IMR-90 (cell line): ENCODE measurements around the gene SPPL2B.

Experiments
- BHLHE40 ChIP-seq: fragments of 150-350 bp; IDR thresholded peaks from 2 replicates; pipeline ENCODE4 v1.6.1; 2016; ENCODE audit warnings: mild to moderate bottlenecking, low read depth, low read length
- CEBPB ChIP-seq: IDR thresholded peaks from 2 replicates; pipeline ENCODE4 v1.6.1; 2012; ENCODE audit warnings: low read depth, low read length, improper control_type of control experiment
- CHD1 ChIP-seq: IDR thresholded peaks from 2 replicates; pipeline ENCODE4 v1.6.1; 2012; ENCODE audit warnings: low read depth, low read length, improper control_type of control experiment
- FOS ChIP-seq: fragments of 150-350 bp; IDR thresholded peaks from 2 replicates; pipeline ENCODE4 v1.6.1; 2016; ENCODE audit warnings: low read depth, low read length
- MAZ ChIP-seq: IDR thresholded peaks from 2 replicates; pipeline ENCODE4 v1.6.1; 2012; ENCODE audit warnings: low read depth, mild to moderate bottlenecking, low read length, improper control_type of control experiment, moderate library complexity, borderline replicate concordance
- POLR2A ChIP-seq: IDR thresholded peaks from 2 replicates; pipeline ENCODE4 v1.6.1; 2012; ENCODE audit warnings: mild to moderate bottlenecking, low read depth, low read length
- RAD21 ChIP-seq: IDR thresholded peaks from 2 replicates; pipeline ENCODE4 v1.6.1; 2012; ENCODE audit warnings: low read length, improper control_type of control experiment
- RCOR1 ChIP-seq: IDR thresholded peaks from 2 replicates; pipeline ENCODE4 v1.6.1; 2012; ENCODE audit warnings: mild to moderate bottlenecking, low read length, improper control_type of control experiment; ENCODE audit not compliant: insufficient replicate concordance
- RFX5 ChIP-seq: IDR thresholded peaks from 2 replicates; pipeline ENCODE4 v1.8.0; 2012; ENCODE audit warnings: low read depth, mild to moderate bottlenecking, low read length, moderate library complexity
- TF ChIP-seq, protein P1 (sequence below): conservative IDR thresholded peaks from 2 replicates; pipeline ENCODE4 v1.5.1; 2012; ENCODE audit warnings: mild to moderate bottlenecking, low read depth, low read length, improper control_type of control experiment
- TF ChIP-seq, protein P2 (sequence below): fragments of 150-350 bp; IDR thresholded peaks from 2 replicates; pipeline ENCODE4 v1.6.1; 2016; ENCODE audit warnings: low read depth, mild to moderate bottlenecking, low read length, moderate library complexity, borderline replicate concordance
- TF ChIP-seq, protein P3 (sequence below): fragments of 150-350 bp; IDR thresholded peaks from 2 replicates; pipeline ENCODE4 v1.6.1; 2017; ENCODE audit warnings: mild to moderate bottlenecking, antibody characterized with exemption, low read length, low read depth

DNA sequence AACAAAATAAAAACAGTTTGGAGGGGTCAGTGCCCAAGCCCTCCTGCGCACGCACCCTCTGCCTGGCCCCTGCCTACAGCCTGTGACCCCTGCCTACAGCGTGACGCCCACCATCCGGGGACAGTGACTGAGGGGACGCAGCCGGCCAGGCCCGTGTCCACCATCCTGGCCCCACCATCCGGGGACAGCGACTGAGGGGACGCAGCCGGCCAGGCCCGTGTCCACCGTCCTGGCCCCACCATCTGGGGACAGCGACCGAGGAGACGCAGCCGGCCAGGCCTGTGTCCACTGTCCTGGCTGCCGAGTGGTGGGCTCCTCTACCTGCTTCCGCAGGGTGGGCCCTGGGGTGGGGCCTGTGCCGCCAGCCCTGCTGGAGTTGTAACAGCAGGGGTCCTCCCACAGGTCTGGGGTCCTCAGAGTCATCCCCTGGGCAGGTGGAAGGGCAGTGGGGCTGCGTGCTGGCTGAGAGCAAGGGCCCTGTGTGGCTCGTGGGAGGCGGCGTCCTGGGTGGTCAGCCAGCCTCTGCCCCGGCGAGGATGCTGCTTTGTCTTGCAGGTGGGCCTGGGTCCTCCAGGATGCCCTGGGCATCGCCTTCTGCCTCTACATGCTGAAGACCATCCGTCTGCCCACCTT is 14.3 kb downstream of the SPPL2B start:
- no peak for TF ChIP-seq POLR2A
- TF ChIP-seq, protein P1, sequence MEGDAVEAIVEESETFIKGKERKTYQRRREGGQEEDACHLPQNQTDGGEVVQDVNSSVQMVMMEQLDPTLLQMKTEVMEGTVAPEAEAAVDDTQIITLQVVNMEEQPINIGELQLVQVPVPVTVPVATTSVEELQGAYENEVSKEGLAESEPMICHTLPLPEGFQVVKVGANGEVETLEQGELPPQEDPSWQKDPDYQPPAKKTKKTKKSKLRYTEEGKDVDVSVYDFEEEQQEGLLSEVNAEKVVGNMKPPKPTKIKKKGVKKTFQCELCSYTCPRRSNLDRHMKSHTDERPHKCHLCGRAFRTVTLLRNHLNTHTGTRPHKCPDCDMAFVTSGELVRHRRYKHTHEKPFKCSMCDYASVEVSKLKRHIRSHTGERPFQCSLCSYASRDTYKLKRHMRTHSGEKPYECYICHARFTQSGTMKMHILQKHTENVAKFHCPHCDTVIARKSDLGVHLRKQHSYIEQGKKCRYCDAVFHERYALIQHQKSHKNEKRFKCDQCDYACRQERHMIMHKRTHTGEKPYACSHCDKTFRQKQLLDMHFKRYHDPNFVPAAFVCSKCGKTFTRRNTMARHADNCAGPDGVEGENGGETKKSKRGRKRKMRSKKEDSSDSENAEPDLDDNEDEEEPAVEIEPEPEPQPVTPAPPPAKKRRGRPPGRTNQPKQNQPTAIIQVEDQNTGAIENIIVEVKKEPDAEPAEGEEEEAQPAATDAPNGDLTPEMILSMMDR = no peak
- TF ChIP-seq, protein P2, sequence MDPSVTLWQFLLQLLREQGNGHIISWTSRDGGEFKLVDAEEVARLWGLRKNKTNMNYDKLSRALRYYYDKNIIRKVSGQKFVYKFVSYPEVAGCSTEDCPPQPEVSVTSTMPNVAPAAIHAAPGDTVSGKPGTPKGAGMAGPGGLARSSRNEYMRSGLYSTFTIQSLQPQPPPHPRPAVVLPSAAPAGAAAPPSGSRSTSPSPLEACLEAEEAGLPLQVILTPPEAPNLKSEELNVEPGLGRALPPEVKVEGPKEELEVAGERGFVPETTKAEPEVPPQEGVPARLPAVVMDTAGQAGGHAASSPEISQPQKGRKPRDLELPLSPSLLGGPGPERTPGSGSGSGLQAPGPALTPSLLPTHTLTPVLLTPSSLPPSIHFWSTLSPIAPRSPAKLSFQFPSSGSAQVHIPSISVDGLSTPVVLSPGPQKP = no peak
- TF ChIP-seq BHLHE40 = no peak
- no peak for TF ChIP-seq CHD1
- TF ChIP-seq RCOR1 = no peak
- no peak for TF ChIP-seq RFX5
- TF ChIP-seq FOS = no peak
- TF ChIP-seq, protein P3, sequence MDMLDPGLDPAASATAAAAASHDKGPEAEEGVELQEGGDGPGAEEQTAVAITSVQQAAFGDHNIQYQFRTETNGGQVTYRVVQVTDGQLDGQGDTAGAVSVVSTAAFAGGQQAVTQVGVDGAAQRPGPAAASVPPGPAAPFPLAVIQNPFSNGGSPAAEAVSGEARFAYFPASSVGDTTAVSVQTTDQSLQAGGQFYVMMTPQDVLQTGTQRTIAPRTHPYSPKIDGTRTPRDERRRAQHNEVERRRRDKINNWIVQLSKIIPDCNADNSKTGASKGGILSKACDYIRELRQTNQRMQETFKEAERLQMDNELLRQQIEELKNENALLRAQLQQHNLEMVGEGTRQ = no peak
- TF ChIP-seq RAD21 = no peak
- TF ChIP-seq MAZ = no peak
- TF ChIP-seq CEBPB = no peak
